ENCODE measurements around the gene B4GALT4.
A peak's percentile ranks its signal among the peaks of the same experiment; 100 is the strongest.

B4GALT4 gene

GRCh38 chr3:119257111-119257510 is 16.4 kb upstream of the B4GALT4 start:
- TF ChIP-seq NFIC (IDR thresholded peaks at IDR 0.05): no peak
- TF ChIP-seq YY1 (IDR thresholded peaks at IDR 0.05; ENCODE audit: low read depth): no peak
- no peak for TF ChIP-seq CEBPB (IDR thresholded peaks at IDR 0.05)
- TF ChIP-seq CREB1 (IDR thresholded peaks at IDR 0.05; ENCODE audit: low read depth): no peak
- no peak for TF ChIP-seq FOXM1 (IDR thresholded peaks at IDR 0.05; ENCODE audit: borderline replicate concordance, low read depth)
- TF ChIP-seq RAD21 (IDR thresholded peaks at IDR 0.05; ENCODE audit: low read depth): no peak
- TF ChIP-seq ZBTB7A (IDR thresholded peaks at IDR 0.05; ENCODE audit: low read depth): no peak
- TF ChIP-seq EP300 (IDR thresholded peaks at IDR 0.05; ENCODE audit: borderline replicate concordance): no peak
- no peak for TF ChIP-seq EGR1 (IDR thresholded peaks at IDR 0.05)
- TF ChIP-seq TAF1 (IDR thresholded peaks at IDR 0.05; ENCODE audit: low read depth): no peak
- no peak for TF ChIP-seq TCF12 (IDR thresholded peaks at IDR 0.05; ENCODE audit: low read depth)
- TF ChIP-seq USF1 (IDR thresholded peaks at IDR 0.05): no peak
- no peak for TF ChIP-seq REST (IDR thresholded peaks at IDR 0.05; ENCODE audit: low read depth)
- TF ChIP-seq, protein P1, sequence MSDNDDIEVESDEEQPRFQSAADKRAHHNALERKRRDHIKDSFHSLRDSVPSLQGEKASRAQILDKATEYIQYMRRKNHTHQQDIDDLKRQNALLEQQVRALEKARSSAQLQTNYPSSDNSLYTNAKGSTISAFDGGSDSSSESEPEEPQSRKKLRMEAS (IDR thresholded peaks at IDR 0.05): no peak
- no peak for TF ChIP-seq TEAD4 (IDR thresholded peaks at IDR 0.05)

GRCh38 chr3:119255214-119255613 is 14.5 kb upstream of the B4GALT4 start:
- TF ChIP-seq TAF1 (IDR thresholded peaks at IDR 0.05; ENCODE audit: low read depth) (no peak), TCF12 (IDR thresholded peaks at IDR 0.05; ENCODE audit: low read depth) (no peak), TEAD4 (IDR thresholded peaks at IDR 0.05) (no peak), ZBTB7A (IDR thresholded peaks at IDR 0.05; ENCODE audit: low read depth) (no peak), REST (IDR thresholded peaks at IDR 0.05; ENCODE audit: low read depth) (no peak), EP300 (IDR thresholded peaks at IDR 0.05; ENCODE audit: borderline replicate concordance) (no peak), CEBPB (IDR thresholded peaks at IDR 0.05) (no peak), CREB1 (IDR thresholded peaks at IDR 0.05; ENCODE audit: low read depth) (no peak), NFIC (IDR thresholded peaks at IDR 0.05) (no peak), YY1 (IDR thresholded peaks at IDR 0.05; ENCODE audit: low read depth) (no peak), EGR1 (IDR thresholded peaks at IDR 0.05) (no peak), FOXM1 (IDR thresholded peaks at IDR 0.05; ENCODE audit: borderline replicate concordance, low read depth) (no peak), USF1 (IDR thresholded peaks at IDR 0.05) (no peak), RAD21 (IDR thresholded peaks at IDR 0.05; ENCODE audit: low read depth) (no peak)
- TF ChIP-seq, protein P1 (IDR thresholded peaks at IDR 0.05): no peak

DNA sequence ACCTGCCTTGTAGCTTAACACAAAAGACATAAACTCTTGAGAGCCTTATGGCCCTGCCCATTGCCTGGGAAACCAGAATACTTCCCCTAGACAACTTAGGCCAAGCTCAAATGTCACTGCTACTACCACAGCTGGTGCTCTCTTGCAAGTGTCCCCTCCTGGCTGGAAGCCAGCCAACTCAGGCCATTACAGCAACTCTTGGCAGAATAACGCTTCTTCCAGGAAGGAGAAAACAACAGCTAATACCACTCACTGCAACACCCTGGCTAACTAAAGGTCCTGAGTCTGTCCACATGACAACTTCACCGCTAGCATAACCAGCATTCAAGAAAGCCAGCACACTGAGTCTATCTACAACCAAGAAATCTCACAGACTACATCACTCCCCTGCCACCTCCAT is 5.1 kb upstream of the B4GALT4 start:
- TF ChIP-seq NFIC (IDR thresholded peaks at IDR 0.05) (peak; percentile 68), EGR1 (IDR thresholded peaks at IDR 0.05) (no peak)

DNA sequence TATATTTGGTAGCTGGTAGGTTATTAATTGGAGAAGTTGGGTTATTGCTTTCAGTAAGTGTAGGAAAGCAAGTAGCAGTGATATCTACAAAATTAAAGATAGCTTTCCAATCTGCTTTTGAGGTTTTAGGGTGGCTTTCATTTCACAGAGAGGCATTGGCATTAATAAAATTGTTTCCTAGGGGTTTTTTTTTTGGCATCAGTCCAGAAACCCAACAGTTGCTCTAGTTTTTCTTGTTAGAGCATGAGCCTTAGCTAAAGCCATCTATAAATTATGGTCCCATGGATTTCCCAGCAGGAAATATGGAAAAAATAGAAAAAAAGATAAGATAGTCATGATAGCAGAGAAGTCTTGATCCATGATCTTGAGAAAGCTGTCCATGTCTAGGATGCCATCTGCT is 3.0 kb upstream of the B4GALT4 start:
- no peak for TF ChIP-seq NFIC (IDR thresholded peaks at IDR 0.05)
- TF ChIP-seq EP300 (IDR thresholded peaks at IDR 0.05; ENCODE audit: borderline replicate concordance): no peak
- TF ChIP-seq ZBTB7A (IDR thresholded peaks at IDR 0.05; ENCODE audit: low read depth): no peak
- no peak for TF ChIP-seq USF1 (IDR thresholded peaks at IDR 0.05)
- no peak for TF ChIP-seq EGR1 (IDR thresholded peaks at IDR 0.05)
- TF ChIP-seq TAF1 (IDR thresholded peaks at IDR 0.05; ENCODE audit: low read depth): no peak
- TF ChIP-seq TCF12 (IDR thresholded peaks at IDR 0.05; ENCODE audit: low read depth): no peak
- TF ChIP-seq CEBPB (IDR thresholded peaks at IDR 0.05): no peak
- TF ChIP-seq FOXM1 (IDR thresholded peaks at IDR 0.05; ENCODE audit: borderline replicate concordance, low read depth): no peak
- no peak for TF ChIP-seq CREB1 (IDR thresholded peaks at IDR 0.05; ENCODE audit: low read depth)
- no peak for TF ChIP-seq RAD21 (IDR thresholded peaks at IDR 0.05; ENCODE audit: low read depth)
- no peak for TF ChIP-seq YY1 (IDR thresholded peaks at IDR 0.05; ENCODE audit: low read depth)
- no peak for TF ChIP-seq REST (IDR thresholded peaks at IDR 0.05; ENCODE audit: low read depth)
- TF ChIP-seq, protein P1 (IDR thresholded peaks at IDR 0.05): no peak
- no peak for TF ChIP-seq TEAD4 (IDR thresholded peaks at IDR 0.05)

All from Ishikawa (cell line).